WTC11 (cell line): ENCODE results near the gene PITX1. TPM values are rescaled to one million over a fixed set of nuclear protein-coding genes. Genes with fewer than 3 reads are reported as not detected.

Experiments used
- ATAC-seq: fragments of 200-7000 bp; cut with Tn5 transposase; 2 replicates; pipeline ENCODE4 v1.10.0; 2021; ENCODE audit warnings: mild to moderate bottlenecking, moderate library complexity
- CTCF ChIA-PET: fragments of 300-600 bp; sonication (Branson Sonifier 250); formaldehyde crosslinking; loops from one replicate; lab custom pipeline; 2021; ENCODE audit warnings: antibody characterized with exemption; lab: Charles Lee
- POLR2A ChIA-PET: fragments of 350-600 bp; sonication (Branson Sonifier 250); formaldehyde crosslinking; loops from one replicate; lab custom pipeline; 2021; ENCODE audit warnings: antibody characterized with exemption; lab: Charles Lee
- DNase-seq: peaks from one replicate; pipeline ENCODE4 v3.0.0; 2021; ENCODE audit warnings: low spot score
- H3K27ac Mint-ChIP-seq: 2 replicates; pipeline ENCODE4 v1.8.0; 2021; ENCODE audit warnings: mixed read lengths
- H3K27me3 Mint-ChIP-seq: 2 replicates; pipeline ENCODE4 v1.8.0; 2021; ENCODE audit warnings: low read depth, mild to moderate bottlenecking, moderate library complexity, mixed read lengths
- H3K36me3 Mint-ChIP-seq: 2 replicates; pipeline ENCODE4 v1.8.0; 2021; ENCODE audit warnings: mixed read lengths
- H3K4me1 Mint-ChIP-seq: 2 replicates; pipeline ENCODE4 v1.8.0; 2022; ENCODE audit warnings: mixed read lengths
- H3K4me3 Mint-ChIP-seq: 2 replicates; pipeline ENCODE4 v1.8.0; 2021; ENCODE audit warnings: mild to moderate bottlenecking, moderate library complexity, mixed read lengths
- H3K9me3 Mint-ChIP-seq: 2 replicates; pipeline ENCODE4 v1.8.0; 2021; ENCODE audit warnings: mixed read lengths
- ATF1 ChIP-seq: sonication (generic); formaldehyde crosslinking; IDR thresholded peaks from 2 replicates; pipeline ENCODE4 v1.8.1; 2023; ENCODE audit warnings: mild to moderate bottlenecking, moderate library complexity, missing genetic modification reagents
- FOXK1 ChIP-seq: sonication (generic); formaldehyde crosslinking; IDR thresholded peaks from 2 replicates; pipeline ENCODE4 v1.8.0; 2022; ENCODE audit warnings: mild to moderate bottlenecking, moderate library complexity, missing genetic modification reagents
- GABPB1 ChIP-seq: sonication (generic); formaldehyde crosslinking; IDR thresholded peaks from 2 replicates; pipeline ENCODE4 v1.8.1; 2023; ENCODE audit warnings: mild to moderate bottlenecking, missing genetic modification reagents
- JAZF1 ChIP-seq: fragments of 250-450 bp; sonication (Bioruptor Pico); IDR thresholded peaks from 2 replicates; pipeline ENCODE4 v1.9.0; 2021; ENCODE audit warnings: moderate library complexity, mild to moderate bottlenecking, inconsistent platforms
- SMAD3 ChIP-seq: sonication (generic); formaldehyde crosslinking; IDR thresholded peaks from 2 replicates; pipeline ENCODE4 v1.8.0; 2022; ENCODE audit warnings: missing genetic modification reagents, mild to moderate bottlenecking, borderline replicate concordance
- SOX15 ChIP-seq: fragments of 250-450 bp; sonication (Bioruptor Pico); IDR thresholded peaks from 2 replicates; pipeline ENCODE4 v1.9.0; 2021; ENCODE audit warnings: mild to moderate bottlenecking
- TP53 ChIP-seq: sonication (generic); formaldehyde crosslinking; IDR thresholded peaks from 2 replicates; pipeline ENCODE4 v1.8.1; 2023; ENCODE audit warnings: mild to moderate bottlenecking, missing genetic modification reagents
- ZNF121 ChIP-seq: sonication (generic); formaldehyde crosslinking; IDR thresholded peaks from 2 replicates; pipeline ENCODE4 v1.8.0; 2023; ENCODE audit warnings: missing genetic modification reagents
- ZNF138 ChIP-seq: sonication (generic); formaldehyde crosslinking; conservative IDR thresholded peaks from 2 replicates; pipeline ENCODE4 v1.8.1; 2022; ENCODE audit warnings: mild to moderate bottlenecking, moderate library complexity, missing genetic modification reagents
- ZNF232 ChIP-seq: sonication (generic); formaldehyde crosslinking; IDR thresholded peaks from 2 replicates; pipeline ENCODE4 v1.8.0; 2022; ENCODE audit warnings: mild to moderate bottlenecking, missing genetic modification reagents
- ZNF317 ChIP-seq: sonication (generic); formaldehyde crosslinking; IDR thresholded peaks from 2 replicates; pipeline ENCODE4 v1.8.1; 2023; ENCODE audit warnings: low read depth, mild to moderate bottlenecking, moderate library complexity, missing genetic modification reagents, borderline replicate concordance
- total RNA-seq: library from RNA; stranded (reverse); gene quantifications from 3 replicates; pipeline ENCODE4 v1.2.3, GENCODE V29; 2021
- TF ChIP-seq, protein P1 (sequence below): sonication (generic); formaldehyde crosslinking; IDR thresholded peaks from 2 replicates; pipeline ENCODE4 v1.8.0; 2022; ENCODE audit warnings: missing genetic modification reagents
- TF ChIP-seq, protein P2 (sequence below): sonication (generic); formaldehyde crosslinking; IDR thresholded peaks from 2 replicates; pipeline ENCODE4 v1.8.0; 2023; ENCODE audit warnings: mild to moderate bottlenecking, missing genetic modification reagents
- TF ChIP-seq, protein P3 (sequence below): sonication (generic); formaldehyde crosslinking; IDR thresholded peaks from 2 replicates; pipeline ENCODE4 v1.8.0; 2023; ENCODE audit warnings: missing genetic modification reagents, mild to moderate bottlenecking, borderline replicate concordance
- TF ChIP-seq, protein P4 (sequence below): sonication (generic); formaldehyde crosslinking; IDR thresholded peaks from 2 replicates; pipeline ENCODE4 v1.8.1; 2023; ENCODE audit warnings: mild to moderate bottlenecking, missing genetic modification reagents, moderate library complexity
- TF ChIP-seq, protein P5 (sequence below): fragments of 250-450 bp; sonication (Bioruptor Pico); IDR thresholded peaks from 2 replicates; pipeline ENCODE4 v1.8.0; 2021; ENCODE audit warnings: mild to moderate bottlenecking
- TF ChIP-seq, protein P6 (sequence below): sonication (generic); formaldehyde crosslinking; IDR thresholded peaks from 2 replicates; pipeline ENCODE4 v1.8.1; 2022; ENCODE audit warnings: mild to moderate bottlenecking, moderate library complexity, missing genetic modification reagents

PITX1 gene
- total RNA-seq, 1 experiment from 2014 or later: 0.13 TPM

DNA sequence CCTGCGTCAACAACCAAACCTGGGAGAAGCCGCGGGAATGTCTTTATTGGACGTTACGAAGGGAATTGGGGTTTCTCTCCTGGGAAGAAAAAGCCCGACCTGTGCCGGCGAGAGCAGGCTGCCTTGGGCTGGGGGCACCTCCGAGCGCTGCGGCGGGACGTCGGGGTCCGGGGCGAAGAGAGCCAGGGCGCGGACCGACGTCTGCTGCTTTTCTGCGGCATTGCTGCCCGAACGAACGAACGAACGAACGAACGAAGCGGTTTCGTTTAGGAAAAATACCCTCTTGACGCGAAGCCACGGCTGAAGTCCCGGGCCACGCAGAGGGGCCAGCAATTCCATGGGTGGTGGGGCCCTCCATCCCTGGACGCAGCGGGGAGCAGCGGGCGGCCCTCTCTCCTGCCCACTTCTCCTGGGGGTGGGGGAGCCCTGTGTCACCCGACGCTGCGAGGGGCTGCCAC lies 4.8 kb upstream of the PITX1 start (continued):
- TF ChIP-seq, protein P1, sequence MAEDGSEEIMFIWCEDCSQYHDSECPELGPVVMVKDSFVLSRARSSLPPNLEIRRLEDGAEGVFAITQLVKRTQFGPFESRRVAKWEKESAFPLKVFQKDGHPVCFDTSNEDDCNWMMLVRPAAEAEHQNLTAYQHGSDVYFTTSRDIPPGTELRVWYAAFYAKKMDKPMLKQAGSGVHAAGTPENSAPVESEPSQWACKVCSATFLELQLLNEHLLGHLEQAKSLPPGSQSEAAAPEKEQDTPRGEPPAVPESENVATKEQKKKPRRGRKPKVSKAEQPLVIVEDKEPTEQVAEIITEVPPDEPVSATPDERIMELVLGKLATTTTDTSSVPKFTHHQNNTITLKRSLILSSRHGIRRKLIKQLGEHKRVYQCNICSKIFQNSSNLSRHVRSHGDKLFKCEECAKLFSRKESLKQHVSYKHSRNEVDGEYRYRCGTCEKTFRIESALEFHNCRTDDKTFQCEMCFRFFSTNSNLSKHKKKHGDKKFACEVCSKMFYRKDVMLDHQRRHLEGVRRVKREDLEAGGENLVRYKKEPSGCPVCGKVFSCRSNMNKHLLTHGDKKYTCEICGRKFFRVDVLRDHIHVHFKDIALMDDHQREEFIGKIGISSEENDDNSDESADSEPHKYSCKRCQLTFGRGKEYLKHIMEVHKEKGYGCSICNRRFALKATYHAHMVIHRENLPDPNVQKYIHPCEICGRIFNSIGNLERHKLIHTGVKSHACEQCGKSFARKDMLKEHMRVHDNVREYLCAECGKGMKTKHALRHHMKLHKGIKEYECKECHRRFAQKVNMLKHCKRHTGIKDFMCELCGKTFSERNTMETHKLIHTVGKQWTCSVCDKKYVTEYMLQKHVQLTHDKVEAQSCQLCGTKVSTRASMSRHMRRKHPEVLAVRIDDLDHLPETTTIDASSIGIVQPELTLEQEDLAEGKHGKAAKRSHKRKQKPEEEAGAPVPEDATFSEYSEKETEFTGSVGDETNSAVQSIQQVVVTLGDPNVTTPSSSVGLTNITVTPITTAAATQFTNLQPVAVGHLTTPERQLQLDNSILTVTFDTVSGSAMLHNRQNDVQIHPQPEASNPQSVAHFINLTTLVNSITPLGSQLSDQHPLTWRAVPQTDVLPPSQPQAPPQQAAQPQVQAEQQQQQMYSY (CRISPR knock-in tag): no peak
- TF ChIP-seq, protein P2, sequence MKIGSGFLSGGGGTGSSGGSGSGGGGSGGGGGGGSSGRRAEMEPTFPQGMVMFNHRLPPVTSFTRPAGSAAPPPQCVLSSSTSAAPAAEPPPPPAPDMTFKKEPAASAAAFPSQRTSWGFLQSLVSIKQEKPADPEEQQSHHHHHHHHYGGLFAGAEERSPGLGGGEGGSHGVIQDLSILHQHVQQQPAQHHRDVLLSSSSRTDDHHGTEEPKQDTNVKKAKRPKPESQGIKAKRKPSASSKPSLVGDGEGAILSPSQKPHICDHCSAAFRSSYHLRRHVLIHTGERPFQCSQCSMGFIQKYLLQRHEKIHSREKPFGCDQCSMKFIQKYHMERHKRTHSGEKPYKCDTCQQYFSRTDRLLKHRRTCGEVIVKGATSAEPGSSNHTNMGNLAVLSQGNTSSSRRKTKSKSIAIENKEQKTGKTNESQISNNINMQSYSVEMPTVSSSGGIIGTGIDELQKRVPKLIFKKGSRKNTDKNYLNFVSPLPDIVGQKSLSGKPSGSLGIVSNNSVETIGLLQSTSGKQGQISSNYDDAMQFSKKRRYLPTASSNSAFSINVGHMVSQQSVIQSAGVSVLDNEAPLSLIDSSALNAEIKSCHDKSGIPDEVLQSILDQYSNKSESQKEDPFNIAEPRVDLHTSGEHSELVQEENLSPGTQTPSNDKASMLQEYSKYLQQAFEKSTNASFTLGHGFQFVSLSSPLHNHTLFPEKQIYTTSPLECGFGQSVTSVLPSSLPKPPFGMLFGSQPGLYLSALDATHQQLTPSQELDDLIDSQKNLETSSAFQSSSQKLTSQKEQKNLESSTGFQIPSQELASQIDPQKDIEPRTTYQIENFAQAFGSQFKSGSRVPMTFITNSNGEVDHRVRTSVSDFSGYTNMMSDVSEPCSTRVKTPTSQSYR (CRISPR knock-in tag): no peak
- TF ChIP-seq, all 79 proteins: peak for 0

DNA sequence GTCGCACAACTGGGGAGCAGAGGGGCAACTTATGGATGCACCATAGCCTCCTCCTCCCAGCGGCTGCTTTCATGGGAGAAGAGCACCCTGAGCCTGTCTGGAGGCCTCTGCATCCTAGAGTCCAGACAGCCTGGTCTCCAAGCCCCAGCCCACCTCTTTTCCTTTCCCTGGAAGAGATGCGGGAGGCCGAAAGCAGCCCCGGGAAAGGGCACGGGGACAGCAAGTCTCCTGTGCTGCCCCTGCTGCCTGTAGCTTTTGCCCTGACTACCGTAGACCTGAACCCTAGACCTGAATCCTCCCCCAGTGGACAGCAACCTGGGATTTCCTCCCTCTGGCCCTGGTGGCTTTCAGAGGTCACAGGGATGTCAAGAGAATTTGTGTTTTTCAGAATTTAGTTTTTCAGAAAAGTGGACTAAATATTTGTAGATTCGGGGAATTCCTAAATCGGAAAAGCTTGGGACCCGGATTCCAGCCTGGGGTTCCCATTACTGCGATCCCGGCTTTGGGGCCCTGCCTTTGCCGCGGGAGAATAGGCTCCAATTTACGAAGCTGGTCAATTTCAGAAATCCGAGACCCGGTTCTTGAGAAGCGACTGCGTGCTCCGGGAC lies 4.3 kb upstream of the PITX1 start:
- CTCF ChIA-PET: no interaction called here
- no peak for TF ChIP-seq ZNF121 (CRISPR knock-in tag)
- TF ChIP-seq, protein P3, sequence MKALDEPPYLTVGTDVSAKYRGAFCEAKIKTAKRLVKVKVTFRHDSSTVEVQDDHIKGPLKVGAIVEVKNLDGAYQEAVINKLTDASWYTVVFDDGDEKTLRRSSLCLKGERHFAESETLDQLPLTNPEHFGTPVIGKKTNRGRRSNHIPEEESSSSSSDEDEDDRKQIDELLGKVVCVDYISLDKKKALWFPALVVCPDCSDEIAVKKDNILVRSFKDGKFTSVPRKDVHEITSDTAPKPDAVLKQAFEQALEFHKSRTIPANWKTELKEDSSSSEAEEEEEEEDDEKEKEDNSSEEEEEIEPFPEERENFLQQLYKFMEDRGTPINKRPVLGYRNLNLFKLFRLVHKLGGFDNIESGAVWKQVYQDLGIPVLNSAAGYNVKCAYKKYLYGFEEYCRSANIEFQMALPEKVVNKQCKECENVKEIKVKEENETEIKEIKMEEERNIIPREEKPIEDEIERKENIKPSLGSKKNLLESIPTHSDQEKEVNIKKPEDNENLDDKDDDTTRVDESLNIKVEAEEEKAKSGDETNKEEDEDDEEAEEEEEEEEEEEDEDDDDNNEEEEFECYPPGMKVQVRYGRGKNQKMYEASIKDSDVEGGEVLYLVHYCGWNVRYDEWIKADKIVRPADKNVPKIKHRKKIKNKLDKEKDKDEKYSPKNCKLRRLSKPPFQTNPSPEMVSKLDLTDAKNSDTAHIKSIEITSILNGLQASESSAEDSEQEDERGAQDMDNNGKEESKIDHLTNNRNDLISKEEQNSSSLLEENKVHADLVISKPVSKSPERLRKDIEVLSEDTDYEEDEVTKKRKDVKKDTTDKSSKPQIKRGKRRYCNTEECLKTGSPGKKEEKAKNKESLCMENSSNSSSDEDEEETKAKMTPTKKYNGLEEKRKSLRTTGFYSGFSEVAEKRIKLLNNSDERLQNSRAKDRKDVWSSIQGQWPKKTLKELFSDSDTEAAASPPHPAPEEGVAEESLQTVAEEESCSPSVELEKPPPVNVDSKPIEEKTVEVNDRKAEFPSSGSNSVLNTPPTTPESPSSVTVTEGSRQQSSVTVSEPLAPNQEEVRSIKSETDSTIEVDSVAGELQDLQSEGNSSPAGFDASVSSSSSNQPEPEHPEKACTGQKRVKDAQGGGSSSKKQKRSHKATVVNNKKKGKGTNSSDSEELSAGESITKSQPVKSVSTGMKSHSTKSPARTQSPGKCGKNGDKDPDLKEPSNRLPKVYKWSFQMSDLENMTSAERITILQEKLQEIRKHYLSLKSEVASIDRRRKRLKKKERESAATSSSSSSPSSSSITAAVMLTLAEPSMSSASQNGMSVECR (CRISPR knock-in tag): no peak
- TF ChIP-seq, protein P4, sequence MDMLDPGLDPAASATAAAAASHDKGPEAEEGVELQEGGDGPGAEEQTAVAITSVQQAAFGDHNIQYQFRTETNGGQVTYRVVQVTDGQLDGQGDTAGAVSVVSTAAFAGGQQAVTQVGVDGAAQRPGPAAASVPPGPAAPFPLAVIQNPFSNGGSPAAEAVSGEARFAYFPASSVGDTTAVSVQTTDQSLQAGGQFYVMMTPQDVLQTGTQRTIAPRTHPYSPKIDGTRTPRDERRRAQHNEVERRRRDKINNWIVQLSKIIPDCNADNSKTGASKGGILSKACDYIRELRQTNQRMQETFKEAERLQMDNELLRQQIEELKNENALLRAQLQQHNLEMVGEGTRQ (CRISPR knock-in tag): no peak
- no peak for TF ChIP-seq ZNF317
- no peak for TF ChIP-seq FOXK1 (CRISPR knock-in tag)
- no peak for TF ChIP-seq SOX15 (CRISPR knock-in tag)
- no peak for DNase-seq
- H3K27ac Mint-ChIP-seq: no peak overlapping the region
- H3K27me3 Mint-ChIP-seq: peaks cover 92% of the 10 kb centered on the region
- POLR2A ChIA-PET: interaction anchor here (0.8 to 1.9 kb wide), 2 partner anchors 10 to 153 kb away, joined by 3 to 6 read pairs; no protein-coding TSS in a partner anchor
- no peaks in the 10 kb centered on the region for H3K36me3 Mint-ChIP-seq
- H3K4me1 Mint-ChIP-seq: peaks cover 31% of the 10 kb centered on the region
- no peaks in the 10 kb centered on the region for H3K9me3 Mint-ChIP-seq
- peak overlapping the region; percentile 41 for H3K4me3 Mint-ChIP-seq
- ATAC-seq: no peak

DNA sequence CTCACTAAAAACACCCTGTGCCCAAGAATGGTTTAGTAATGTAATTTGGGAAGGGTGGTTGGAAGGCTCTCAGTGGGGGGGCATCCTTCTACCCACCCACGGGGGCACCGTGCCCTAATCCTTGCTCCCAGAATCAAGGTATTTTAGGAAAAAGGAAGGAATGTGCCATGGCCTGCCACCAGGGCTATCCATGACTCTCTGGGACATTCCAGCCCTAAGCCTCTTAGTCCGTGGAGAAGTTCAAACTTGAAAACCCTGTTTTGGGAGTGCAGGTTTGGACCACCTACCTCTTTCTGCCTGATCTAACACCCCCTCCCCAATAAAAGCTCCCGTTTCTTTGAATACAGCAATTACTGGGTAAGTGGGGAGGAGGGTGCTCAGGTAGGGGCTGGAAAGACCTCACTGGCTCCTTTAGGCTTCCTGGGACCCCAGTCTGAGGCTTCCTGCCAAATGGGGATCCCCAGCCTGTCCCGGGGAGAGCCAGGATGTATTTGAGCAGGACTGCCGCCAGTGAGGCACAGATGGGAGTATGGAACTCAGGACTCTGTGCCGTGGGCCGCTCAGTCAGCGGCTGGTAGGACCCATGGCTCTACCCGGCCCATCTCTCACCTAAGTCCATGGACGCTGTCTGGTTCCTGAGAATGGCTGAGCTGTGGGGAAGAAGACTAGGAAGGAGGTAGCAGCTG lies 3.6 kb upstream of the PITX1 start:
- Mint-ChIP-seq H3K4me1 (peaks cover 34% of the 10 kb centered on the region), H3K27ac (no peak overlapping the region), H3K4me3 (0 out of 2 replicates have a peak overlapping the region, but pooled peaks have one; percentile 41), H3K36me3 (no peaks in the 10 kb centered on the region), H3K9me3 (no peaks in the 10 kb centered on the region), H3K27me3 (peaks cover 92% of the 10 kb centered on the region)
- DNase-seq: no peak
- ChIA-PET POLR2A (interaction anchor here (0.8 to 1.9 kb wide), 2 partner anchors 9 to 154 kb away, joined by 3 to 6 read pairs; no protein-coding TSS in a partner anchor), CTCF (no interaction called here)
- no peak for ATAC-seq
- TF ChIP-seq TP53 (CRISPR knock-in tag) (no peak), ZNF138 (CRISPR knock-in tag) (no peak), SMAD3 (no peak), JAZF1 (CRISPR knock-in tag) (no peak), GABPB1 (no peak), ATF1 (CRISPR knock-in tag) (no peak), ZNF232 (no peak)
- TF ChIP-seq, protein P5, sequence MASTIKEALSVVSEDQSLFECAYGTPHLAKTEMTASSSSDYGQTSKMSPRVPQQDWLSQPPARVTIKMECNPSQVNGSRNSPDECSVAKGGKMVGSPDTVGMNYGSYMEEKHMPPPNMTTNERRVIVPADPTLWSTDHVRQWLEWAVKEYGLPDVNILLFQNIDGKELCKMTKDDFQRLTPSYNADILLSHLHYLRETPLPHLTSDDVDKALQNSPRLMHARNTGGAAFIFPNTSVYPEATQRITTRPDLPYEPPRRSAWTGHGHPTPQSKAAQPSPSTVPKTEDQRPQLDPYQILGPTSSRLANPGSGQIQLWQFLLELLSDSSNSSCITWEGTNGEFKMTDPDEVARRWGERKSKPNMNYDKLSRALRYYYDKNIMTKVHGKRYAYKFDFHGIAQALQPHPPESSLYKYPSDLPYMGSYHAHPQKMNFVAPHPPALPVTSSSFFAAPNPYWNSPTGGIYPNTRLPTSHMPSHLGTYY (CRISPR knock-in tag): no peak
- TF ChIP-seq, protein P6, sequence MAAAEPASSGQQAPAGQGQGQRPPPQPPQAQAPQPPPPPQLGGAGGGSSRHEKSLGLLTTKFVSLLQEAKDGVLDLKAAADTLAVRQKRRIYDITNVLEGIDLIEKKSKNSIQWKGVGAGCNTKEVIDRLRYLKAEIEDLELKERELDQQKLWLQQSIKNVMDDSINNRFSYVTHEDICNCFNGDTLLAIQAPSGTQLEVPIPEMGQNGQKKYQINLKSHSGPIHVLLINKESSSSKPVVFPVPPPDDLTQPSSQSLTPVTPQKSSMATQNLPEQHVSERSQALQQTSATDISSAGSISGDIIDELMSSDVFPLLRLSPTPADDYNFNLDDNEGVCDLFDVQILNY: no peak
